DOHH2 (cell line): ENCODE results near the gene TMOD2.

Experiments used
- H3F3A ChIP-seq: fragments of 200-600 bp; sonication (generic), shearing (Covaris generic); 2 replicates; pipeline ENCODE4 v1.6.0; 2016; ENCODE audit warnings: antibody characterized with exemption, mild to moderate bottlenecking; ENCODE audit not compliant: control insufficient read depth, insufficient read depth
- H3K27ac ChIP-seq: fragments of 200-600 bp; sonication (generic); 2 replicates; pipeline ENCODE4 v1.5.1; 2014; ENCODE audit warnings: low read depth, mild to moderate bottlenecking, low read length, moderate library complexity
- H3K27me3 ChIP-seq: fragments of 200-600 bp; sonication (generic); 2 replicates; pipeline ENCODE4 v1.6.1; 2014; ENCODE audit warnings: mild to moderate bottlenecking, low read length, mixed read lengths; ENCODE audit not compliant: control insufficient read depth
- H3K36me3 ChIP-seq: fragments of 200-600 bp; sonication (generic); 2 replicates; pipeline ENCODE4 v1.6.1; 2014; ENCODE audit warnings: mild to moderate bottlenecking, low read length, moderate library complexity, mixed read lengths; ENCODE audit not compliant: control insufficient read depth
- H3K4me1 ChIP-seq: fragments of 200-600 bp; sonication (generic); 2 replicates; pipeline ENCODE4 v1.6.1; 2014; ENCODE audit warnings: mild to moderate bottlenecking, low read length, mixed read lengths; ENCODE audit not compliant: control insufficient read depth
- H3K4me2 ChIP-seq: fragments of 200-600 bp; sonication (generic); 2 replicates; pipeline ENCODE4 v1.6.0; 2014; ENCODE audit warnings: mild to moderate bottlenecking, low read length, moderate library complexity
- H3K4me3 ChIP-seq: fragments of 200-600 bp; sonication (generic); 2 replicates; pipeline ENCODE4 v1.5.1; 2014; ENCODE audit warnings: mild to moderate bottlenecking, low read length, mixed read lengths
- H3K79me2 ChIP-seq: fragments of 200-600 bp; sonication (generic); 2 replicates; pipeline ENCODE4 v1.6.1; 2014; ENCODE audit warnings: mild to moderate bottlenecking, low read length, mixed read lengths; ENCODE audit not compliant: control insufficient read depth
- H3K9me2 ChIP-seq: fragments of 200-600 bp; sonication (generic); replicated peaks from 2 replicates; pipeline ENCODE4 v1.6.1; 2014; ENCODE audit warnings: mild to moderate bottlenecking, low read length, mixed read lengths; ENCODE audit not compliant: control insufficient read depth
- H3K9me3 ChIP-seq: fragments of 200-600 bp; sonication (generic); 2 replicates; pipeline ENCODE4 v1.6.1; 2014; ENCODE audit warnings: antibody characterized with exemption, low read length, mixed read lengths; ENCODE audit not compliant: control insufficient read depth, insufficient read depth
- H4K20me1 ChIP-seq: fragments of 200-600 bp; sonication (generic); 2 replicates; pipeline ENCODE4 v1.6.0; 2014; ENCODE audit warnings: low read depth, mild to moderate bottlenecking, antibody characterized with exemption, low read length, moderate library complexity; ENCODE audit not compliant: control insufficient read depth, insufficient read depth
- CTCF ChIP-seq: fragments of 200-600 bp; sonication (generic); IDR thresholded peaks from one replicate; pipeline ENCODE4 v1.5.1; 2014; ENCODE audit warnings: antibody characterized with exemption, mild to moderate bottlenecking, low read depth, low read length; ENCODE audit not compliant: poor library complexity, severe bottlenecking
- EZH2phosphoT487 ChIP-seq: fragments of 200-600 bp; sonication (generic); IDR thresholded peaks from 2 replicates; pipeline ENCODE4 v1.6.1; 2017; ENCODE audit warnings: borderline replicate concordance, mild to moderate bottlenecking, antibody characterized with exemption, low read length, moderate library complexity, mixed read lengths

The TMOD2 gene

GRCh38 chr15:51731549-51732267, 19.7 kb upstream of the TMOD2 start:
- Histone ChIP-seq H3F3A (0 out of 2 replicates have a peak, but pooled peaks cover 3% of the 10 kb centered on the region), H3K9me2 (no peaks in the 10 kb centered on the region), H3K36me3 (no peaks in the 10 kb centered on the region), H4K20me1 (0 out of 2 replicates have a peak, but pooled peaks cover 3% of the 10 kb centered on the region), H3K27ac (no peak overlapping the region), H3K79me2 (no peaks in the 10 kb centered on the region), H3K27me3 (peaks cover 9% of the 10 kb centered on the region), H3K4me3 (peak overlapping the region; percentile 58), H3K9me3 (no peaks in the 10 kb centered on the region), H3K4me2 (peak overlapping the region; percentile 71), H3K4me1 (peaks cover 35% of the 10 kb centered on the region)
- TF ChIP-seq CTCF (no peak), EZH2phosphoT487 (no peak)

- TF ChIP-seq EZH2phosphoT487 (no peak), CTCF (no peak)
- H3K4me1 ChIP-seq, result peaks cover 38% of the 10 kb centered on the region
- no peak overlapping the region for H3K27ac ChIP-seq
- no peaks in the 10 kb centered on the region for H3K36me3 ChIP-seq
- 0 out of 2 replicates have a peak, but pooled peaks cover 3% of the 10 kb centered on the region for H4K20me1 ChIP-seq
- H3K79me2 ChIP-seq, result no peaks in the 10 kb centered on the region
- no peaks in the 10 kb centered on the region for H3K9me2 ChIP-seq
- H3K4me3 ChIP-seq, result no peak overlapping the region
- H3K9me3 ChIP-seq, result no peaks in the 10 kb centered on the region
- H3K4me2 ChIP-seq, result no peak overlapping the region
- H3K27me3 ChIP-seq, result peaks cover 10% of the 10 kb centered on the region
- H3F3A ChIP-seq, result 0 out of 2 replicates have a peak, but pooled peaks cover 3% of the 10 kb centered on the region
Observed at GRCh38 chr15:51732646-51733045, 18.8 kb upstream of the TMOD2 start.

GRCh38 chr15:51735228-51736010, 16.0 kb upstream of the TMOD2 start:
- 0 out of 2 replicates have a peak, but pooled peaks cover 3% of the 10 kb centered on the region for H3F3A ChIP-seq
- no peaks in the 10 kb centered on the region for H3K36me3 ChIP-seq
- TF ChIP-seq EZH2phosphoT487 (no peak), CTCF (no peak)
- peaks cover 10% of the 10 kb centered on the region for H3K27me3 ChIP-seq
- H3K4me1 ChIP-seq, result peaks cover 44% of the 10 kb centered on the region
- no peak overlapping the region for H3K27ac ChIP-seq
- H3K9me3 ChIP-seq, result no peaks in the 10 kb centered on the region
- 0 out of 2 replicates have a peak, but pooled peaks cover 3% of the 10 kb centered on the region for H4K20me1 ChIP-seq
- no peak overlapping the region for H3K4me3 ChIP-seq
- no peaks in the 10 kb centered on the region for H3K79me2 ChIP-seq
- H3K4me2 ChIP-seq, result peak overlapping the region; percentile 80
- H3K9me2 ChIP-seq, result no peaks in the 10 kb centered on the region
